Stomach (tissue), 9 donors: ENCODE data around the gene ATXN1. TPM values are rescaled to one million over a fixed set of nuclear protein-coding genes. Genes with fewer than 3 reads are reported as not detected.

Experiments used
- DNase-seq, 2 donors: peaks; one replicate each; pipeline versions ENCODE4 v3.0.0 to v3.0.0-alpha.2; 2013 to 2019
- H3K27ac ChIP-seq, 5 donors: fragments of 200-600 bp in 4 of 5; sonication (generic) in 4 of 5; one replicate each; pipeline ENCODE4 v1.5.1; 2013 to 2019; ENCODE audit warnings: mild to moderate bottlenecking in 1 of 5, moderate library complexity in 1 of 5
- H3K27me3 ChIP-seq, 3 donors: fragments of 200-600 bp; sonication (generic); one replicate each; pipeline ENCODE4 v1.5.1; 2017 to 2019; ENCODE audit warnings: mixed run types in 1 of 3
- H3K36me3 ChIP-seq, 4 donors: fragments of 200-600 bp; sonication (generic); 1 replicate in 3 of 4; 2 replicates in 1 of 4; pipeline ENCODE4 v1.5.1; 2016 to 2019
- H3K4me1 ChIP-seq, 4 donors: fragments of 200-600 bp; sonication (generic); one replicate each; pipeline ENCODE4 v1.5.1; 2016 to 2019
- H3K4me3 ChIP-seq, 4 donors: fragments of 200-600 bp; sonication (generic) in 3 of 4; one replicate each; pipeline ENCODE4 v1.5.1; 2016 to 2019; ENCODE audit warnings: mild to moderate bottlenecking in 1 of 4
- H3K9me3 ChIP-seq, 4 donors: fragments of 200-600 bp; sonication (generic); one replicate each; pipeline ENCODE4 v1.5.1; 2016 to 2019
- CTCF ChIP-seq, 7 experiments: fragments of 450-650 bp in 4 of 7; fragments of 200-600 bp in 3 of 7; sonication (generic) in 3 of 7; IDR thresholded peaks; one replicate each; pipeline ENCODE4 v1.5.1; 2016 to 2019; ENCODE audit warnings: antibody characterized with exemption in 7 of 7, control low read depth in 2 of 7, mild to moderate bottlenecking in 1 of 7
- EP300 ChIP-seq: sonication (generic); formaldehyde crosslinking; IDR thresholded peaks from one replicate; pipeline ENCODE4 v1.6.1; 2017; ENCODE audit warnings: antibody characterized with exemption
- POLR2A ChIP-seq, 4 donors: fragments of 450-650 bp; IDR thresholded peaks; one replicate each; pipeline ENCODE4 v1.6.1; 2016; ENCODE audit warnings: antibody characterized with exemption in 4 of 4, control low read depth in 2 of 4, mild to moderate bottlenecking in 1 of 4, moderate library complexity in 1 of 4
- POLR2AphosphoS5 ChIP-seq, 3 donors: sonication (generic); formaldehyde crosslinking; IDR thresholded peaks; one replicate each; pipeline ENCODE4 v1.6.1; 2016; ENCODE audit warnings: antibody characterized with exemption in 3 of 3
- WGBS, 5 donors: extraction: QIAGEN DNeasy Blood & Tissue Kit in 3 of 5; methylation state at CpG; one replicate each; pipeline versions ENCODE4 v1.1.5 to v1.1.7; 2013 to 2018; 5-methylcytosine and 5-hydroxymethylcytosine counted together
- intact Hi-C: fragments of 100-400 bp; cut with DNase I; formaldehyde crosslinking; loops from one replicate; pipeline ENCODE4 v1.15.1; 2023; ENCODE audit warnings: low total_unique reads
- polyA plus RNA-seq, 3 donors: library from polyadenylated mRNA; stranded (reverse); fragments of 200-250 nt; gene quantifications; one replicate each; pipeline ENCODE4 v1.2.3, GENCODE V29; 2013
- total RNA-seq, 5 donors: library from RNA; depleted of rRNA; stranded (reverse); fragments of >200 nt; gene quantifications; one replicate each; pipeline versions ENCODE4 v1.1.0 to v1.2.3, GENCODE V29; 2014 to 2016
- donor health status: healthy with polysubstance abuse.
- donor health status: Bipolar disorder and iron deficiency.
- donor health status: healthy.

ATXN1 gene
- total and polyA plus RNA-seq, 8 donors = 5.2 to 106 (median 39.0) TPM

GRCh38 chr6:16769986-16770376, 8.7 kb upstream of the ATXN1 start:
- TF ChIP-seq POLR2AphosphoS5 (IDR thresholded peaks at IDR 0.05) (no peak), POLR2A (IDR thresholded peaks at IDR 0.05) (no peak), EP300 (no peak), CTCF (IDR thresholded peaks at IDR 0.05) (no peak)
- Histone ChIP-seq H3K9me3 (no peaks in the 10 kb centered on the region), H3K27ac (peak overlapping the region in 4 of 5 donors; percentile 43 to 53 (median 52)), H3K4me1 (peaks cover 26 to 61% (median 43%) of the 10 kb centered on the region in 4 donors), H3K4me3 (no peak overlapping the region), H3K36me3 (no peaks in the 10 kb centered on the region), H3K27me3 (no peaks in the 10 kb centered on the region)
- no peak for DNase-seq
- intact Hi-C loops = loop anchor here (5.0 to 10.0 kb wide), 2 partner anchors 258 to 435 kb away; no protein-coding TSS in a partner anchor
- 34 to 49% (median 44%) methylated on average over 5 of the region's 5 CpGs for whole genome bisulfite sequencing, 5 donors

GRCh38 chr6:16769131-16769985, 8.1 kb upstream of the ATXN1 start:
- Histone ChIP-seq H3K36me3 (no peaks in the 10 kb centered on the region), H3K27ac (peak overlapping the region in 4 of 5 donors; percentile 43 to 53 (median 52)), H3K4me1 (peaks cover 26 to 68% (median 48%) of the 10 kb centered on the region in 4 donors), H3K27me3 (no peaks in the 10 kb centered on the region), H3K9me3 (no peaks in the 10 kb centered on the region), H3K4me3 (no peak overlapping the region)
- 17 to 20% (median 19%) methylated on average over 8 of the region's 8 CpGs for WGBS, 5 donors
- TF ChIP-seq POLR2AphosphoS5 (IDR thresholded peaks at IDR 0.05) (peak in 1 of 3 donors; percentile 32), CTCF (IDR thresholded peaks at IDR 0.05) (no peak), POLR2A (IDR thresholded peaks at IDR 0.05) (no peak), EP300 (no peak)
- intact Hi-C loops = no loop called here
- DNase-seq = peak; percentile 44 to 82

GRCh38 chr6:16768477-16768830, 7.2 kb upstream of the ATXN1 start:
- no peak for DNase-seq
- 48 to 65% (median 61%) methylated on average over 3 of the region's 3 CpGs for WGBS, 5 donors
- peaks cover 26 to 77% (median 53%) of the 10 kb centered on the region in 4 donors for H3K4me1 ChIP-seq
- no peaks in the 10 kb centered on the region for H3K9me3 ChIP-seq
- TF ChIP-seq EP300 = no peak
- no peak overlapping the region for H3K4me3 ChIP-seq
- H3K27me3 ChIP-seq = no peaks in the 10 kb centered on the region
- intact Hi-C loops = no loop called here
- no peaks in the 10 kb centered on the region for H3K36me3 ChIP-seq
- H3K27ac ChIP-seq = peak overlapping the region in 3 of 5 donors; percentile 3 to 53 (median 52)

- H3K27ac ChIP-seq = peak overlapping the region in 2 of 5 donors; percentile 52 to 53
- intact Hi-C loops = no loop called here
- no peaks in the 10 kb centered on the region for H3K36me3 ChIP-seq
- H3K27me3 ChIP-seq = no peaks in the 10 kb centered on the region
- H3K4me3 ChIP-seq = no peak overlapping the region
- 42 to 70% (median 54%) methylated on average over 2 of the region's 2 CpGs for WGBS, 5 donors
- DNase-seq = no peak
- H3K9me3 ChIP-seq = no peaks in the 10 kb centered on the region
- TF ChIP-seq POLR2A (IDR thresholded peaks at IDR 0.05) (no peak), CTCF (IDR thresholded peaks at IDR 0.05) (no peak), POLR2AphosphoS5 (IDR thresholded peaks at IDR 0.05) (no peak), EP300 (no peak)
- peaks cover 26 to 80% (median 55%) of the 10 kb centered on the region in 4 donors for H3K4me1 ChIP-seq
Observed at GRCh38 chr6:16767765-16768476, 6.7 kb upstream of the ATXN1 start.
